Activated CD4-positive, alpha-beta T cell treated with anti-CD3 and anti-CD28 coated beads, Interleukin-2, amount 10 ng/mL, durations not matched to agents 7 days and 5 days (primary cell): ENCODE results near the gene RASL10A. TPM values are rescaled to one million over a fixed set of nuclear protein-coding genes. Genes with fewer than 3 reads are reported as not detected.

Experiments
- CTCF ChIA-PET: fragments of 350-600 bp; sonication (Branson Sonifier 250); formaldehyde crosslinking; loops from one replicate; lab custom pipeline; 2021; ENCODE audit warnings: antibody characterized with exemption; lab: Charles Lee
- POLR2A ChIA-PET: fragments of 350-600 bp; sonication (Branson Sonifier 250); formaldehyde crosslinking; loops from one replicate; lab custom pipeline; 2021; ENCODE audit warnings: antibody characterized with exemption; lab: Charles Lee
- DNase-seq: peaks from one replicate; pipeline ENCODE4 v3.0.0-alpha.2; 2020
- H3K27ac Mint-ChIP-seq: one replicate; pipeline ENCODE4 v1.8.0; 2021; ENCODE audit warnings: mild to moderate bottlenecking, moderate library complexity, mixed read lengths
- H3K27me3 Mint-ChIP-seq: one replicate; pipeline ENCODE4 v1.8.0; 2021; ENCODE audit warnings: mixed read lengths
- H3K36me3 Mint-ChIP-seq: one replicate; pipeline ENCODE4 v1.8.0; 2021; ENCODE audit warnings: low read depth, mixed read lengths
- H3K4me1 Mint-ChIP-seq: one replicate; pipeline ENCODE4 v1.8.0; 2021; ENCODE audit warnings: mixed read lengths
- H3K4me3 Mint-ChIP-seq: one replicate; pipeline ENCODE4 v1.8.0; 2021; ENCODE audit warnings: mild to moderate bottlenecking, moderate library complexity, mixed read lengths
- H3K9me3 Mint-ChIP-seq: one replicate; pipeline ENCODE4 v1.8.0; 2021; ENCODE audit warnings: mixed read lengths
- total RNA-seq, 2 experiments: library from RNA; stranded (reverse); gene quantifications; one replicate each; pipeline ENCODE4 v1.2.3, GENCODE V29; 2021

Gene RASL10A
- total RNA-seq, 2 experiments from 2014 or later = 0.37 to 0.92 TPM

DNA sequence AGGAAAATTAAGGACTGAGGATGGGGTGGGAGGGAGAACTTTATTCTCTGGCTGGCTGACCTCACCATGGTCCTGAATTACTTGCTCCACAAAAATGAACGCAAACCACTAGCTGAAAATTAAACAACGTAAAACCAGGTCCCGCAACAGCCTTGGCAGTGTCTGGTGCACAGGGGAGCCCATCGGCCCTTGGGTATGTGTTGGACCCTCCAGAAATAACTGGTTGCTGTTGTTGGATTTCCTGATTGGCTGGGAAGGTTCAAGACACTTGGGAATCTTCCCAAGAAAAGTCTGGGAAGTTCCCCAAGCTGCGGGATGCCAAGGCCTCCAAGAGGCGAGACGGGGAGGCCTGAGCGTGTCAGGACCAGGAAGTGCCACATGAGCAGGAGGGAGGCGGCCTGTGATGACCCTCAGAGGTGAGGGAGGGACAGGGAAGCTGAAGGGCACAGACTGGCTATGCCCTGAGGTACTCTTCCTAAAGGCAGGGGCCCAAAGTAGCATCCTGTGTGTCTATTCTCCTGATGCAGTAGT, 10.4 kb upstream of the RASL10A start:
- no peak overlapping the region for H3K27ac Mint-ChIP-seq
- no peak for DNase-seq
- H3K9me3 Mint-ChIP-seq = no peaks in the 10 kb centered on the region
- H3K36me3 Mint-ChIP-seq = peaks cover 8% of the 10 kb centered on the region
- H3K4me3 Mint-ChIP-seq = no peak overlapping the region
- no peaks in the 10 kb centered on the region for H3K4me1 Mint-ChIP-seq
- no peaks in the 10 kb centered on the region for H3K27me3 Mint-ChIP-seq
- ChIA-PET POLR2A (no interaction called here), CTCF (interaction anchor here (0.9 to 1.1 kb wide), 2 partner anchors 11 to 13 kb away, joined by 3 read pairs; no protein-coding TSS in a partner anchor)

DNA sequence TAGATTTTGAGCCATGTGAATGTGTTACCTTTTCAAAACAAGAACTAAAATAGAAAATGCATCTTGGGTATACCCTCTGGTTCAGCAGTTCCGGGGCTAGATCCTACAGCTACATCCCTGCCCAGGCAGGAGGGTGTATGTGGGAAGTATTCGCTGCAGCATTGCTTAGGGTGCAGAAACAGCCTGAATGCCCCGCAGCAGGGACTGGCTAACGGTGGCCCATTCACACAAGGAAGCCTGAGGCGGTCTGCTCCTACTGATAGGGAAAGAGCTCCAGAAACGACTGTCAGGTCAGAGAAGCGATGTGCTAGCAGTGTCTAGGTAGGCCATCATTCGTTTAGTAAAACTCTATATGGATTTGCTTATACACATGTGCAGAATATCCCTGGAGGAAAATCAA, 9.9 kb upstream of the RASL10A start:
- no peak overlapping the region for H3K27ac Mint-ChIP-seq
- H3K27me3 Mint-ChIP-seq = no peaks in the 10 kb centered on the region
- DNase-seq = no peak
- POLR2A ChIA-PET = no interaction called here
- H3K4me1 Mint-ChIP-seq = no peaks in the 10 kb centered on the region
- CTCF ChIA-PET = interaction anchor here (1.1 kb wide), 1 partner anchor 13 kb away, joined by 3 read pairs; no protein-coding TSS in a partner anchor
- H3K4me3 Mint-ChIP-seq = no peak overlapping the region
- peaks cover 8% of the 10 kb centered on the region for H3K36me3 Mint-ChIP-seq
- H3K9me3 Mint-ChIP-seq = no peaks in the 10 kb centered on the region

DNA sequence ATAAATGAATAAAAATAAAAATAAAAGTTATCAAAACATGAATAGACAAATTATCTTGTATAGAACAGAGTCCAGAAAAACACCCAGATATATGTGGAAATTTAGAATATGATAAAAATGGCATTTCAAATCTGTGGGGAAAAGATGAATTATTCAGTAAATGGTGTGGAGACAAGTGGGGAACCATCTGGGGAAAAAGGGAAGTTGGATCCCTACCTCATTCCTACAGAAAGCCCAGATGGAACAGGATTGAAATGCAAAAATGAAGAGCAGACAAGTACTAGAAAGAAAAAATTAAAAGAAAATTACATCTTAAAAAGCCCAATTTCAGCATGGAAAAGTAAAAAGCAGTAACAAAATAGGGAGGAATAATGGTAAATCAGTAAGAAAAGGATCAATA, 8.1 kb upstream of the RASL10A start:
- Mint-ChIP-seq H3K36me3 (peaks cover 8% of the 10 kb centered on the region), H3K27me3 (no peaks in the 10 kb centered on the region), H3K4me1 (no peaks in the 10 kb centered on the region), H3K9me3 (no peaks in the 10 kb centered on the region), H3K27ac (no peak overlapping the region), H3K4me3 (no peak overlapping the region)
- ChIA-PET CTCF (interaction anchor here (0.6 kb wide), 1 partner anchor 94 kb away, joined by 3 read pairs; no protein-coding TSS in a partner anchor), POLR2A (no interaction called here)
- DNase-seq = no peak

DNA sequence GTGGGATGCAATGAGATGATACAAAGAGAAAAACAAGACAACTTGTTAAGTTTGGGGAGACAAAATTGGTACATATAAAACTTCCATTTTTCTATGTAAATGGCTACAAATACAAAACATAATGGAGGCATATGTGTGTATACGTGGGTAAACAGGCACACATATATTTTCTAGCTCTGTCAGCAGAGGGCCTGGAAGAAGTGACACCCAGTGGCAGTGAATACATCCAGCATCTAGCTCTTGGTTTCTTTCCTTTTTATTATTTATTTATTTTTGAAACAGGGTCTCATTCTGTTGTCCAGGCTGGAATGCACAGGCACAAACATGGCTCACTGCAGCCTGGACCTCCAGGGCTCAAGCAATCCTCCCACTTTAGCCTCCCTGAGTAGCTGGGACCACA, 5.0 kb upstream of the RASL10A start:
- Mint-ChIP-seq H3K9me3 (no peaks in the 10 kb centered on the region), H3K4me1 (no peaks in the 10 kb centered on the region), H3K27me3 (peaks cover 17% of the 10 kb centered on the region), H3K27ac (no peak overlapping the region), H3K4me3 (no peak overlapping the region), H3K36me3 (no peaks in the 10 kb centered on the region)
- ChIA-PET POLR2A (no interaction called here), CTCF (interaction anchor here (1.7 kb wide), 1 partner anchor 12 kb away, joined by 5 read pairs; no protein-coding TSS in a partner anchor)
- DNase-seq = no peak

DNA sequence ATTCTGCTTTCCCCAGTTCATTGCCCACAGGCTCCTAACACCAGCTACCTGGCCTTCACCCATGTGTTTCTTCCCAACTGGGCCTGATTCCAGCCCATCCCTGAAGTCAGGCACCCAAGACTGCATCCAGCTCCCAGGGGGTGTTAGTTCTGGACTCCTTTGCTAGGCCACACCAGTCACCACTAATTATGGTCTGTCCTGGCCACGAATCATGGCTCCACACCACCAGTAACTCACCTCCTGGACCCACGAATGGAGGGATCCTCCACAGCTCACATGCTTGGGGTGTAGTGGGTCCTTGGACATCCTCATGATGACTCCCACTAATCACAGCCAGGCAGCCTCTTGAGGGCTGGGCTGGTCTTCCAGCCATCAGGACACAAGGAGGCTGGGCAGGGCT, 3.6 kb upstream of the RASL10A start:
- H3K4me1 Mint-ChIP-seq = peaks cover 8% of the 10 kb centered on the region
- no peaks in the 10 kb centered on the region for H3K9me3 Mint-ChIP-seq
- no peak overlapping the region for H3K4me3 Mint-ChIP-seq
- peaks cover 25% of the 10 kb centered on the region for H3K27me3 Mint-ChIP-seq
- POLR2A ChIA-PET = no interaction called here
- CTCF ChIA-PET = no interaction called here
- H3K27ac Mint-ChIP-seq = no peak overlapping the region
- DNase-seq = no peak
- H3K36me3 Mint-ChIP-seq = peaks cover 2% of the 10 kb centered on the region

DNA sequence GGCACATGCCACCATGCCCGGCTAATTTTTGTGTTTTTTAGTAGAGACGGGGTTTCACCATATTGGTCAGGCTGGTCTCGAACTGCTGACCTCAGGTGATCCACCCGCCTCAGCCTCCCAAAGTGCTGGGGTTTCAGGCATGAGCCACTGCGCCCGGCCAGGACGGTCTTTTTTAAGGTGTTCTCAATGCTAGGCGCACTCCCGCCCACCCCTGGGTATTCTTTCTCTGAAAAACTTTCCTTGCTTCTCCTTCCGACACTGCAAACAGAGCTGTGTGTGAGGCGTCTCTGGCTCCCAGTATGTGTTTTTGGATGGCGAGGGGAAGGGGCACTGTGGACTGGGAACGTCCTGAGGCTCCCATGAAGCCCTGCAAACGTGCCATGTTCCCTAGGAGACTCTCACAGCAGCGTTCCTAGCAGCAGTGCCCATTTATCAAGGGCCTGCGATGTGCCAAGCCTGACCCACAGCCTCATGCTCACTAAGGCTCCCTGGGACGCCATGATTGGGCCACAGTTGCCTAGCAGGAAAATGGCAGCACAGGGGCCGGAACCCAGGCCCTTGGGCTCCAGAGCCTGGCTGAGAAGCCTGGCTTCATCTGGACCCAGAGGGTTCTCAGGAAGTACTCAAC, 2.4 kb upstream of the RASL10A start:
- H3K4me3 Mint-ChIP-seq = no peak overlapping the region

DNA sequence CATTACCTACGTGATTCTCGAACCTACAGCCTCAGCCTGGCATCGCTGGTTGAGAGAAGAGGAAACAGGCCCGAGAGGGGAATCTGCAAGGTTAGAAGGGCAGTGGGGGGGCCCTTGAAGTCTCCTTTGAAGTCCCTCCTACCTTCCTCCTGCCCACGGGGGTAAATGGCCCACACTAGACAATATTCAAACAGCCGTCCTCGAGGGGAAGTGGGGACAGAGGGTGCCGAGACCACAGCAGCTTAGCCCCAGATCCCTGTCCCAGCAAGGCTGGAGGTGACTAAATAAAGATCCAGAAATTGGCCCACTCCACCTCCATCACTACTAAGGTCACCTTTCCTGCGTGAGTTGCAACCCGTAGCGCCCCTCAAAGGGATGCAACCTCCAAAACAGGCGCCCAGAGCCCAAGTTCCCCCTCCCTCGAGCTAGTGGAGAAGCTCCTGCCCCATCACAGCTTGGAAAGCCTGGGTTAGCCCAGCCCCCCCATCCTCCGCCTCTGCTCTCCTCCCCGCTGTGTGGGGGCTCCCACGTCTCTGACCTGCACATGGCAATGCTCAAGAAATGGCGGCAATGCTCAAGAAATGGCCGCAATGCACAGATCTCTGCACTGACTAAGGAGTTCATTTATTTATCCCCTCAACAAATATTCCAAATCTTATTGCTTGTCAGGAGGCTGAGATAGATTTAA, 788 bp upstream of the RASL10A start:
- Mint-ChIP-seq H3K36me3 (peaks cover 2% of the 10 kb centered on the region), H3K4me3 (peak overlapping the region; percentile 20), H3K27me3 (peaks cover 45% of the 10 kb centered on the region), H3K27ac (no peak overlapping the region), H3K4me1 (peaks cover 13% of the 10 kb centered on the region), H3K9me3 (no peaks in the 10 kb centered on the region)
- ChIA-PET CTCF (interaction anchor here (0.6 kb wide), 2 partner anchors 181 to 223 kb away, joined by 3 read pairs; no protein-coding TSS in a partner anchor), POLR2A (no interaction called here)
- DNase-seq = no peak

More for the DNA sequence above, 2.4 kb upstream of the RASL10A start:
- peaks cover 13% of the 10 kb centered on the region for H3K4me1 Mint-ChIP-seq
- ChIA-PET CTCF (no interaction called here), POLR2A (no interaction called here)
- no peaks in the 10 kb centered on the region for H3K9me3 Mint-ChIP-seq
- DNase-seq = no peak
- peaks cover 2% of the 10 kb centered on the region for H3K36me3 Mint-ChIP-seq
- H3K27ac Mint-ChIP-seq = no peak overlapping the region
- peaks cover 36% of the 10 kb centered on the region for H3K27me3 Mint-ChIP-seq

DNA sequence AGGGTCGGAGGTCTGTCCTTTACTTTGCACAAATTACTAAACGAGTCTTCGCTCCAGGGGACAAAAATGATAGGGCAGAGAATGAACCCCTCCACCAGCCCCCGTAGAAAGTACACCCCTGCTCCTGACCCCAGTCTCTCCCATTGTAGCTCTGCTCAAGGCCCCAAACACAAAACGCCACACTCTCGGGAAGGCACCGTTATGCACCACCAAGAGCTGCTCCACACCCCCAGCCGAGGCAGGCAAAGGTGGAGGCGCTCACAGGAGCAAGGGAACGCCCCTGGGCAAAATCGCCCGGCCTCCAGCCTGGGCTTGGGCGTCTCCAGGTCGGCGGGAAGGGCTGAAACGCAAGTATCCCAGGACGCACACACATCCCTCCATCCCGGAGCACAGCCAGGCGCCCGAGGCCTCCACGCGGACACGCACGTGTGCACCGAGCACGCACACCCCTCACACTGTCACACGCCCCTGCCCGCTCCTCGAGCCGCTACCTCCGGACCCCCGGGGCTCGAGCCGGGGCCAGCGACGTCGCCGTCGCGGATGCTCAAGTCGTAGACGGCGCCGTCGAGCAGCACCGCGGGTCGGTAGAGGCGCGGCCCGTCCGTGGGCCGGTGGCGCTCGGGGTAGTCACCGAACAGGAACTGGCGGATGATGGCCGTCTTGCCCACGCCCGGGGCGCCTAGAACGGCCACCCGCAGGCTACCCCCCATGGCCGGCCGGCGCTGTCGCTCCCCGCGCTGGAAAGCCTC, 786 bp downstream of the RASL10A start:
- no peak for DNase-seq
- Mint-ChIP-seq H3K4me1 (peaks cover 19% of the 10 kb centered on the region), H3K36me3 (peaks cover 2% of the 10 kb centered on the region), H3K27me3 (peaks cover 45% of the 10 kb centered on the region), H3K9me3 (no peaks in the 10 kb centered on the region), H3K4me3 (peak overlapping the region; percentile 16), H3K27ac (peak overlapping the region; percentile 73)
- ChIA-PET POLR2A (no interaction called here), CTCF (interaction anchor here (2.2 to 3.8 kb wide), 2 partner anchors 12 to 49 kb away, joined by 7 to 24 read pairs; no protein-coding TSS in a partner anchor)

DNA sequence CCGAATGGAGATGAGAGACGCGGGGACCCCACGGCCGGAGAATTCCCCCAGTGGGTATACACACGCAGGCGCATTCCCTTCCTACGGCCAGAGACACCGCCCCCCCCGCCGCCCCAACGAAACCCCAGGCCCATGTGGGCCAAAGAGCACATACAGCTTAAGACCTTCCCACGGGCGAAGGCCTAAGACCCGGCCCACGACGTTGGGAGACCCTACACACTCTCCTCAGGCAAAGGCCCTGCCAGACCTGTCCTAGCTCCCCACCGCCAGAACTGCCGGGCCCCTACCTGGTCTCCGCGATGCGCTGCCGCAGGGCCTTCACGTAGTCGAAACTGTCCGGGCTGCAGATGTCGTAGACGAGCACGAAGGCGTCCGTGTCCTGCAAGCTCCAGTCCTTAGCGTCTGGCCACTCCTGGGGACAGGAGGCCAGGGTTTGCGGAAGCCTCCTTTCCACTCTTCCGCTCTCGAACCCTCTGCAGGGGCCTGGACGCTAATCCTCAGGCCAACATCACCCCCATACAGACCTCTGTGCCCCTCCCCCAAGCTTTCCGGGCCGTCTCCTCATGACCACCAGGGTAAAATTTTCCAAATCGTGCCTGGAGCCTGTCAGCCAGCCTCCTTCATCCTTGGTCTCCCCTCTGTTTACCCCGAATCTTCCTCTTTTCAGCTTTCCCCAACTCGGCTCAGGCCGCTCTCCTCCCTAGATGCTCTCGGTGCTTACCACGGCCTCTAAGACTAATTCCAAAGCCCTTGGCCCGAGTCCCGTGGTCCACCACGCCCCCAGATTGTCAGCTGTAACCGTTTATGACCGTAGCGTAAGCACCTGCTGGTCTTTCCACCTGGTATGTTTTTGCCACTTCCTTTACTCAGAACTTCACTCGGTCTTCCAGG, 1.7 kb downstream of the RASL10A start:
- Mint-ChIP-seq H3K4me3 (peak overlapping the region; percentile 16), H3K27ac (no peak overlapping the region), H3K9me3 (no peaks in the 10 kb centered on the region), H3K36me3 (peaks cover 2% of the 10 kb centered on the region), H3K4me1 (peaks cover 24% of the 10 kb centered on the region), H3K27me3 (peaks cover 45% of the 10 kb centered on the region)
- DNase-seq = no peak
- POLR2A ChIA-PET = no interaction called here
- CTCF ChIA-PET = interaction anchor here (1.2 to 3.8 kb wide), 4 partner anchors 11 to 50 kb away, joined by 3 to 24 read pairs (median 5); no protein-coding TSS in a partner anchor

DNA sequence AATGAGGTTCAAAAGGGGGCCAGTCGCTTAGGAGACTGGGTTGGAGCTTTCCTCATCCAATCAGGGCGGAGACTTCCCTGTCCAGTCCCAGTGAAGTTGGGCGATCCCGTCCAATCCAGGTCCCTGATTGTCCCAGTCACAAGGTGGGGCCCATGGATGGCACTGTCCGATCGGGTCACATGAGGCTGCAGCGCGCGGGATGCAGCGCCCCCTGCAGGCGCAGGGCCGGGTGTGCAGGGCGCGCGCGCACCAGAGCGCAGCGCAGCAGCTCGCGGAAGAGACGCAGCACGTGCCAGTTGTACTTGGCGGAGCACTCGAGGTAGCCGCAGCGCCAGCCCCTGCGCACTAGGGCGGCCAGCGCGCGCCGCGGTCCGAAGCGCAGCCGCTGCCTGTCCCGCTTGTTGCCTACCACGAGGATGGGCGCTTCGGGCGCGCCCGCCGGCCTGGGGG, 2.3 kb downstream of the RASL10A start:
- no peak for DNase-seq
- peaks cover 45% of the 10 kb centered on the region for H3K27me3 Mint-ChIP-seq
- H3K36me3 Mint-ChIP-seq = peaks cover 2% of the 10 kb centered on the region
- ChIA-PET POLR2A (no interaction called here), CTCF (interaction anchor here (0.6 to 3.8 kb wide), 8 partner anchors 10 to 567 kb away, joined by 3 to 24 read pairs (median 3); no protein-coding TSS in a partner anchor)
- H3K4me3 Mint-ChIP-seq = no peak overlapping the region
- H3K4me1 Mint-ChIP-seq = peaks cover 30% of the 10 kb centered on the region
- H3K27ac Mint-ChIP-seq = no peak overlapping the region
- H3K9me3 Mint-ChIP-seq = no peaks in the 10 kb centered on the region

DNA sequence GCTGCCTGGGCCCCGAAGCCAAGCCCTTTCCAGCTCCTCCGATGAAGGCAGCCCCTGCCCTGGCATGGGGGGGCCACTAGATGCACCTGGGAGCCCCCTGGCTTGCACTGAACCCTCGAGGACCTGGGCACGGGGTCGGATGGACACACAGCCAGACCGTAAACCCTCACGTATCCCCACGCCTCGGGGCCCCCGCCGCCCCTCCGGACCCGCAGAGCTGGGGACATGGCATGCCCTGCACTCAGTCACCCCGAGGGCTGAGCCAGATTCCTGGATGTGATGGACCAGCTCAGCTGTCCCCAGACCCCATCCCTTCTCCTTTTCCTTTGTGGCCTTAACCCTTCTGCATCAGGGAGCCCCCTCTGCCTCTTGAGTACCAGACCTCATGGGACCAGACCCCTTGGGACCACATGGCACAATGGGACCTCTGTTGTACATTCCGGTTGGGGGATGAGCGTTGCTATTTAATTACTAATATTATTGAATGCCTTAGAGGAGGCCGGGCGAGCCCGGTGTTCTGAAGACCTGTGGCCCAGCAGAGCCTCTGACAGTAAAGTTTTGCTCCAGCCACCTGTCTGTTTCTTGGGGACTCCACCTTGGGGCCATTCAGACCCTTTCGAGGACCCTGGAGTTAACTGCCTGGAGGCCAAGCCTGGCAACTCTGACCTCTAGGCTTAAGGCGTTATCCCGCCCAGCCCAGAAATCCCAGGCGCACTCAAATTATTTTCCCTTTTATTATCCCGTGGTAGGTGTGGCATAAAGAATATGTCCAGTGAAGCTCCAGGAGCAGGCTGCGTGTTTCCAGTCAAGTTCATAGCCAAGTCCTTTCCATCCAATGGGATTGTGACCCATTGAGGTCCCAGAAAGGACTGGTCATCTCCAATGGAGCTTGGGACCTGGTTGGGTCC, 3.0 kb downstream of the RASL10A start:
- no peak overlapping the region for H3K27ac Mint-ChIP-seq
- POLR2A ChIA-PET = no interaction called here
- no peaks in the 10 kb centered on the region for H3K9me3 Mint-ChIP-seq
- H3K27me3 Mint-ChIP-seq = peaks cover 47% of the 10 kb centered on the region
- H3K4me1 Mint-ChIP-seq = peaks cover 33% of the 10 kb centered on the region
- no peak overlapping the region for H3K4me3 Mint-ChIP-seq
- peaks cover 2% of the 10 kb centered on the region for H3K36me3 Mint-ChIP-seq
- CTCF ChIA-PET = interaction anchor here (0.6 to 3.8 kb wide), 9 partner anchors 10 to 567 kb away, joined by 3 to 24 read pairs (median 3); no protein-coding TSS in a partner anchor
- DNase-seq = no peak
